Measurements from ENCODE around the gene RAB4A. TPM values are rescaled to one million over a fixed set of nuclear protein-coding genes. Genes with fewer than 3 reads are reported as not detected.

RAB4A gene
- total and polyA plus RNA-seq, 2 of the 13 experiments (the other 11 are each of a cell fraction or from before 2014, with no cell fraction given): 56.0 to 80.1 TPM

DNA sequence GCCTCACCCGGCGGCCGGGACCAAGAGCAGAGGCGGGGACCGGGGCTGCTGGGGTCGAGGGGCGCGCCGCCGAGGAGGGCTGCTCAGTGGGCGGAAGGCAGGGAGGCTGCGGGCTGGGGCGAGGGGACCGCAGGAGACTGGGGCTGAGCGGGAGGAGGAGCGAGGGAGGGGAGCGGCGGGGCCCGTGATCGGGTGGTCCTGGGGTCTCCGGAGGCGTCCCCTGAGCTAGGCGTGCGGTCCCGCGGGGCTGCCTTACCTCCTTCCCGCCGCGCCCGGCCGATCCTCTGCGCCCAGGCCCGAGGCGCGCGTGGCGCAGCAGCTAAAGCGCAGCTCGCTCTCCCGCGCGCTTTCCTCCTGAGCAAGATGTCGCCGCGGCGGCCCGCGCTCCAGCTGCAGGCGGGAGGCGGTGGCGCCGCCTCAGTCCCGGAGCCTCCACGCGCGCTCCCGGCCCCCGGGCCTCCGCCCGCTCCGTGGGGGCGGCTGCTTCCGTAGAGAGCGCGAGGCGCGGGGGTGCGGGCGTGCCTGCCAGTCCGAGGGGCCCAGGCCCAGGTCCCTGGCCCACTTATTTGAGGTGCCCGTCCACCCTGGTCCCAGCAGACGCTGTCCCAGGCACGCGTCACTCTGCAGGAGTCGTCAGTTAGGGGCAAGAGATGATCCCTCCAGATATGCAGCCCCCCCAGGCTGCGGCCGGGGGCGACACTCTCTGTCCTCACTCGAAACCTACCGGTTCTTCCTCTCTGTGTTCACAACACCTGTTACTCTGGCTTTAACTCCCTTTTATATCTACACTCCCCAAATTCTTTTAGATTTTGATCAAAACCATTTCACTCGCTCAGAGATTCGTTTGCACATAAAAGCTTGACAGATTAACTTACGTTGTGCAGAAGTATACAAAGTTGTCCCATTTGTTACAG lies 72.0 kb downstream of the RAB4A start, which contains the start of gene CCSAP (continued):
- TF ChIP-seq ZNF605 (CRISPR knock-in tag; IDR thresholded peaks at IDR 0.05) (no peak), MIER2 (CRISPR knock-in tag; IDR thresholded peaks at IDR 0.05) (no peak), ZNF430 (CRISPR knock-in tag; IDR thresholded peaks at IDR 0.05) (no peak), POLR2AphosphoS2 (IDR thresholded peaks at IDR 0.05; ENCODE audit: low read depth, low read length) (no peak), NR2F6 (IDR thresholded peaks at IDR 0.05) (no peak), NR2F6 (CRISPR knock-in tag; IDR thresholded peaks at IDR 0.05) (no peak), NKX3-1 (CRISPR knock-in tag; IDR thresholded peaks at IDR 0.05) (no peak), KDM1A (CRISPR knock-in tag; IDR thresholded peaks at IDR 0.05) (no peak), ZBTB3 (CRISPR knock-in tag; IDR thresholded peaks at IDR 0.05; ENCODE audit: borderline replicate concordance, low read depth) (0 out of 2 replicates have a peak, but pooled peaks have one; percentile 44), RXRB (CRISPR knock-in tag; IDR thresholded peaks at IDR 0.05; ENCODE audit: borderline replicate concordance) (no peak), RFX3 (CRISPR knock-in tag; IDR thresholded peaks at IDR 0.05) (no peak), FOXA1 (IDR thresholded peaks at IDR 0.05) (no peak), FOXA1 (CRISPR knock-in tag; IDR thresholded peaks at IDR 0.05) (no peak), ZNF713 (CRISPR knock-in tag; IDR thresholded peaks at IDR 0.05) (no peak), ZNF7 (CRISPR knock-in tag; IDR thresholded peaks at IDR 0.05) (no peak), SMARCE1 (IDR thresholded peaks at IDR 0.05; ENCODE audit: borderline replicate concordance) (no peak), GFI1 (CRISPR knock-in tag; IDR thresholded peaks at IDR 0.05; ENCODE audit: borderline replicate concordance) (no peak; the same call in 1 of the 2 replicates)
- TF ChIP-seq, protein P1, sequence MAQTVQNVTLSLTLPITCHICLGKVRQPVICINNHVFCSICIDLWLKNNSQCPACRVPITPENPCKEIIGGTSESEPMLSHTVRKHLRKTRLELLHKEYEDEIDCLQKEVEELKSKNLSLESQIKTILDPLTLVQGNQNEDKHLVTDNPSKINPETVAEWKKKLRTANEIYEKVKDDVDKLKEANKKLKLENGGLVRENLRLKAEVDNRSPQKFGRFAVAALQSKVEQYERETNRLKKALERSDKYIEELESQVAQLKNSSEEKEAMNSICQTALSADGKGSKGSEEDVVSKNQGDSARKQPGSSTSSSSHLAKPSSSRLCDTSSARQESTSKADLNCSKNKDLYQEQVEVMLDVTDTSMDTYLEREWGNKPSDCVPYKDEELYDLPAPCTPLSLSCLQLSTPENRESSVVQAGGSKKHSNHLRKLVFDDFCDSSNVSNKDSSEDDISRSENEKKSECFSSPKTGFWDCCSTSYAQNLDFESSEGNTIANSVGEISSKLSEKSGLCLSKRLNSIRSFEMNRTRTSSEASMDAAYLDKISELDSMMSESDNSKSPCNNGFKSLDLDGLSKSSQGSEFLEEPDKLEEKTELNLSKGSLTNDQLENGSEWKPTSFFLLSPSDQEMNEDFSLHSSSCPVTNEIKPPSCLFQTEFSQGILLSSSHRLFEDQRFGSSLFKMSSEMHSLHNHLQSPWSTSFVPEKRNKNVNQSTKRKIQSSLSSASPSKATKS (CRISPR knock-in tag; IDR thresholded peaks at IDR 0.05): no peak
- TF ChIP-seq, protein P2, sequence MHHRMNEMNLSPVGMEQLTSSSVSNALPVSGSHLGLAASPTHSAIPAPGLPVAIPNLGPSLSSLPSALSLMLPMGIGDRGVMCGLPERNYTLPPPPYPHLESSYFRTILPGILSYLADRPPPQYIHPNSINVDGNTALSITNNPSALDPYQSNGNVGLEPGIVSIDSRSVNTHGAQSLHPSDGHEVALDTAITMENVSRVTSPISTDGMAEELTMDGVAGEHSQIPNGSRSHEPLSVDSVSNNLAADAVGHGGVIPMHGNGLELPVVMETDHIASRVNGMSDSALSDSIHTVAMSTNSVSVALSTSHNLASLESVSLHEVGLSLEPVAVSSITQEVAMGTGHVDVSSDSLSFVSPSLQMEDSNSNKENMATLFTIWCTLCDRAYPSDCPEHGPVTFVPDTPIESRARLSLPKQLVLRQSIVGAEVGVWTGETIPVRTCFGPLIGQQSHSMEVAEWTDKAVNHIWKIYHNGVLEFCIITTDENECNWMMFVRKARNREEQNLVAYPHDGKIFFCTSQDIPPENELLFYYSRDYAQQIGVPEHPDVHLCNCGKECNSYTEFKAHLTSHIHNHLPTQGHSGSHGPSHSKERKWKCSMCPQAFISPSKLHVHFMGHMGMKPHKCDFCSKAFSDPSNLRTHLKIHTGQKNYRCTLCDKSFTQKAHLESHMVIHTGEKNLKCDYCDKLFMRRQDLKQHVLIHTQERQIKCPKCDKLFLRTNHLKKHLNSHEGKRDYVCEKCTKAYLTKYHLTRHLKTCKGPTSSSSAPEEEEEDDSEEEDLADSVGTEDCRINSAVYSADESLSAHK (CRISPR knock-in tag; IDR thresholded peaks at IDR 0.05; ENCODE audit: borderline replicate concordance): no peak
- TF ChIP-seq, protein P3, sequence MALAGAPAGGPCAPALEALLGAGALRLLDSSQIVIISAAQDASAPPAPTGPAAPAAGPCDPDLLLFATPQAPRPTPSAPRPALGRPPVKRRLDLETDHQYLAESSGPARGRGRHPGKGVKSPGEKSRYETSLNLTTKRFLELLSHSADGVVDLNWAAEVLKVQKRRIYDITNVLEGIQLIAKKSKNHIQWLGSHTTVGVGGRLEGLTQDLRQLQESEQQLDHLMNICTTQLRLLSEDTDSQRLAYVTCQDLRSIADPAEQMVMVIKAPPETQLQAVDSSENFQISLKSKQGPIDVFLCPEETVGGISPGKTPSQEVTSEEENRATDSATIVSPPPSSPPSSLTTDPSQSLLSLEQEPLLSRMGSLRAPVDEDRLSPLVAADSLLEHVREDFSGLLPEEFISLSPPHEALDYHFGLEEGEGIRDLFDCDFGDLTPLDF (CRISPR knock-in tag; IDR thresholded peaks at IDR 0.05): no peak
- TF ChIP-seq, protein P4, sequence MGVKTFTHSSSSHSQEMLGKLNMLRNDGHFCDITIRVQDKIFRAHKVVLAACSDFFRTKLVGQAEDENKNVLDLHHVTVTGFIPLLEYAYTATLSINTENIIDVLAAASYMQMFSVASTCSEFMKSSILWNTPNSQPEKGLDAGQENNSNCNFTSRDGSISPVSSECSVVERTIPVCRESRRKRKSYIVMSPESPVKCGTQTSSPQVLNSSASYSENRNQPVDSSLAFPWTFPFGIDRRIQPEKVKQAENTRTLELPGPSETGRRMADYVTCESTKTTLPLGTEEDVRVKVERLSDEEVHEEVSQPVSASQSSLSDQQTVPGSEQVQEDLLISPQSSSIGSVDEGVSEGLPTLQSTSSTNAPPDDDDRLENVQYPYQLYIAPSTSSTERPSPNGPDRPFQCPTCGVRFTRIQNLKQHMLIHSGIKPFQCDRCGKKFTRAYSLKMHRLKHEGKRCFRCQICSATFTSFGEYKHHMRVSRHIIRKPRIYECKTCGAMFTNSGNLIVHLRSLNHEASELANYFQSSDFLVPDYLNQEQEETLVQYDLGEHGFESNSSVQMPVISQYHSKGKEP (CRISPR knock-in tag; IDR thresholded peaks at IDR 0.05): no peak

Measured in HepG2 (cell line).